Fibroblast of skin of right quadriceps (primary cell): ENCODE results near the gene PRTN3.

ENCODE experiments used
- DNase-seq: peaks from one replicate; pipeline ENCODE4 v3.0.0-alpha.2; 2013

PRTN3 gene

DNA sequence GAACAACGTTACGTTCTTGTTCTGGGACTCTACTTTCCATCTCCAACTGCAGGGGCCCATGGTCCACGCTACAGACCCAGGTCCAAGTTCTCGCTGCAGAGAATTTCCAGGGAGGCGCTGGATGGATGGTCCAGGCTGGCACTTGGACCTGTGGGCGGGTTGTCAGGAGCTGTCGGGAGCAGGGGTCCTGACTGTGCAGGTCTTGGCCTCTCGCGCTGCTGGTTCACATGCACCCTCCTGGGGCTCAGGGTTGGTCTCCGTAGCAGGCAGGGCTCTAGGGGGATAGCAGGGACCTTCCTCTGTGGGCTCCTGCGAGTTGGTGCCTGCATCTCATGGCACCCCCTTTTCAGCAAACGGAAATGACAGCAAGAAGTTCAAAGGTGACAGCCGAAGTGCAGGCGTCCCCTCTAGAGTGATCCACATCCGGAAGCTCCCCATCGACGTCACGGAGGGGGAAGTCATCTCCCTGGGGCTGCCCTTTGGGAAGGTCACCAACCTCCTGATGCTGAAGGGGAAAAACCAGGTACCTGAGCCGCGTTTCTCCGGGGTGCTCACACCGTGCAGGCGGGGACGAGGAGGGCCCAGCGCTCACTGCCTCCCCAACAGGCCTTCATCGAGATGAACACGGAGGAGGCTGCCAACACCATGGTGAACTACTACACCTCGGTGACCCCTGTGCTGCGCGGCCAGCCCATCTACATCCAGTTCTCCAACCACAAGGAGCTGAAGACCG lies 36.9 kb upstream of the PRTN3 start:
- no peak for DNase-seq

DNA sequence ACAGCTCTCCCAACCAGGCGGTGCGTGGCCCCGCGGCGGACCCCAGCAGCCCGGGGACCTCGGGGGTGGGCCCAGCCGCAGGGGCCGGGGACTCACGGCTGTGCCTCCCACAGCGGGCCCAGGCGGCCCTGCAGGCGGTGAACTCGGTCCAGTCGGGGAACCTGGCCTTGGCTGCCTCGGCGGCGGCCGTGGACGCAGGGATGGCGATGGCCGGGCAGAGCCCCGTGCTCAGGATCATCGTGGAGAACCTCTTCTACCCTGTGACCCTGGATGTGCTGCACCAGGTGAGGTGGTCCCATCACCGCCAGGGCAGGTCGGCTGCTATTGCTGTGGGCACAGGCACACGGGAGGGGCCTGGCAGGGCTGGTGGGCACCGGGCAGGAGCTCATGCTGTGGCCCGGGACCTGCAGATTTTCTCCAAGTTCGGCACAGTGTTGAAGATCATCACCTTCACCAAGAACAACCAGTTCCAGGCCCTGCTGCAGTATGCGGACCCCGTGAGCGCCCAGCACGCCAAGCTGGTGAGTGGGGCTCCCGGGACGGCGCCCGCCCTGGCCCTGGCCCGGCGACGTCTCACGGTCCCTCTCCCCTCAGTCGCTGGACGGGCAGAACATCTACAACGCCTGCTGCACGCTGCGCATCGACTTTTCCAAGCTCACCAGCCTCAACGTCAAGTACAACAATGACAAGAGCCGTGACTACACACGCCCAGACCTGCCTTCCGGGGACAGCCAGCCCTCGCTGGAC lies 36.2 kb upstream of the PRTN3 start:
- DNase-seq: no peak

DNA sequence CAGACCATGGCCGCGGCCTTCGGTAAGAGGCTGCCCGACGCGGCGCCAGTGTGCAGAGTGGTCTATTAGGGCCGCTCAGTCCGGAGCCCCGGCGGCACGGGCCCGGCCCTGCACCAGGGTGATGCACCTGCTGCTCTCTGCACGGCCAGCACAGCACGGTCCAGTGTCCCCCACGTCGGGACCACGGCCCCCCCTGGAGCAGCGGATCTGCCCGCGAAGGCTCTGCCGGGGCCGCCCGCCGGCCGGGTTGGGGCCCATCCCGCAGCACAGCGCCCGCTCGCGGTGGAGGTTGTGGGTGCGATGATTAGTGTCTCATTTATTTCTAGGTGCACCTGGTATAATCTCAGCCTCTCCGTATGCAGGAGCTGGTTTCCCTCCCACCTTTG lies 35.6 kb upstream of the PRTN3 start:
- no peak for DNase-seq

DNA sequence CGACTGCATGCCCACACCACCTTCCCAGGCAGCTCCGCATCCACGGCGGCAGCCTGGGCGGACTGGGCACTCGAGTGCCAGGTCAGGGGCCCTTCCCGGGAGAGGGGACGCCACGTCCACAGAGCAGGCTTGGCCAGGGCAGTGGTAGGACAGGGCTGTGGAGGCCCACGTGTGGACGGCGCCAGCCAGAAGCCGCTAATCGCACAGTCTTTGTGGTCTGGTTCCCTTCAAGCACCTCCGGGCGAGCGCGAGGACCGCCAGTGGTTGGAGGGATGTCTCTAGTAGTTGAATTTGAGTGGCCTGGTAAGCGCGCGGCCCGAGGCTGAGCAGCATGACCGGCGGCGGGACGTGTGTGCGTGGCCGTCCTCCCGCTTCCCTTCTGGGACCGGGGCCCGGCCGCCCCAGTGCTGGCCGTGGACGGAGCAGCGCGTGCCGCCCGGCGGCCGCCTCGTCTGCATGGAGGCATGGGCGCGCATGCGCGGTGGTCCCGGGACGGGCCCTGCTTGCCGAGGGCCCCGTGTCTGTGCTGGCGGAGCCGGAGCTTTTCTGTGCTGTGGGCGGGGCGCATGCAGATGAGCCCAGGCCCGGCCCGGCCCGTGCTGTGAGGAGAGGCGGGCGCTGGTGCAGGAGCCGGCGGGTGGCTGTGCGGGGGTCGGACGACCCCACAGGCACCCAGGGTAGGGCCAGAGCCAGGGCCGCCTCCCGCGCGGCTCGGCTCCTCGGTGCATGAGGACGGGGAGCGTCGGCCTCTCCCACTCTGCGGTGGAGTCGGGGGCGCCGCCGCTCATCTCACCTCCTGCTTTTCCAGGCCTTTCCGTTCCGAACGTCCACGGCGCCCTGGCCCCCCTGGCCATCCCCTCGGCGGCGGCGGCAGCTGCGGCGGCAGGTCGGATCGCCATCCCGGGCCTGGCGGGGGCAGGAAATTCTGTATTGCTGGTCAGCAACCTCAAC lies 34.9 kb upstream of the PRTN3 start:
- DNase-seq: no peak

DNA sequence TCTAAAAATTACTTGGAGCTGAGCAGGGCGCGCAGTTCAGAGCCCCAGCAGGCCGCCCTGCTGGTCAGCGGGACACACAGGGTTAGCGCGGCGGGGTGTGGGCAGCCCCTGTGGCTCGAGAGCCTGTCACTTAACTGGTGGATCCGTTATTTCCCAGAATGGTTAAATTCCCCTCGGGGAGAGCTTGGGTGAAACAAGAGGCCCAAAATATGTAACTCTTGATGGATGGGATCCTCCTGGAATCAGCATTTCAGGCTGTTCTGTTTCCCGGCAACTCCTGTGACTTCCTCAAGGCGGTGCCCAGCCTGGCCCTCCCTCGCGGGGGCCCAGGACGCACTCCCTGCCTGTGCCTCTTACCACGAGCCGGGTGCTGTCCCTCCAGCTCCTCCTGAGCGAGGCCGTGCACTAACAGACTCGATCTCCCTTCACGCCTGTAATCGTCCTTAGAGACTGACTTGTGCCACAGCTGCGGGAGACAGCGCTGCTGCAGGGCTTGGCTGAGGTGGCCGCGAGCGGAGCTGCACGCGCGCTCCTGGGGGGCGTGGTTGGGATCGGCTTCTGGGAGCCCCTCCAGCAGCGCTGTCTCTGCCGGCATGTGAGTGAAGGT lies 33.9 kb upstream of the PRTN3 start:
- DNase-seq: no peak

DNA sequence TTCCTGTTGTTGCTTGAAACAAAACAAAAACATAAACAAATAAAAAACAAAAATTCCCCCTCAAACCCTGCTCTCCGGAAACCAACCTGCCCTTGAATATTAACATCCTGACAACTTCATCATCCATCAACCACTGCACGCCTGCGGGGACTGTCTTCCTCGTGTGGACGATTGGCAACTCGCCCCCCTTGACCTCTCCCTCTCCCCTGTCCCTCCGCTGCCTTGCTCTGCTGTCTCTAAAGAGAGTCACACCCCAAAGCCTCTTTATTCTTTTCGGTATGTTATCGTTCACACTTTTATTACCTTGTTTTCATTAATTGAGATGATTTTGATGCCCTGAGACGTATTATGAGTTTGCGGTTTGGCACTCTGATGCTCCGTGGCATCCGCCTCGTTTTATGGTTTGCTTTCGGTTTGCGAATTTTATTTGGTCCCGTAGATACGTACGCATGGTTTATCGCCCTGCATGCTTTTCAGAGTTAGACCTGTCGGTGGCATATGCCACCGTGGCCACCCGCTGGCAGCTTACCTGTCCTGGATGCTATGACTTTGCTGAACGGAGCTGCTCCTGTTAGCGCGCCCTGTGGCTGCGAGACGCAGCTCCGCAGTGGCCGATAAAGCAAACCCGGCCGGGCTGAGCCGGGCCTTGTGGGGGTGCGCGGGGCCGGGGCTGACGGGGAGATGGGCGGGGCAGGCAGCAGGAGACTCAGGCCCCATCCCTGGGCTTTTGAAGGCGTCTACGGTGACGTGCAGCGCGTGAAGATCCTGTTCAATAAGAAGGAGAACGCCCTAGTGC lies 33.0 kb upstream of the PRTN3 start:
- DNase-seq: no peak

DNA sequence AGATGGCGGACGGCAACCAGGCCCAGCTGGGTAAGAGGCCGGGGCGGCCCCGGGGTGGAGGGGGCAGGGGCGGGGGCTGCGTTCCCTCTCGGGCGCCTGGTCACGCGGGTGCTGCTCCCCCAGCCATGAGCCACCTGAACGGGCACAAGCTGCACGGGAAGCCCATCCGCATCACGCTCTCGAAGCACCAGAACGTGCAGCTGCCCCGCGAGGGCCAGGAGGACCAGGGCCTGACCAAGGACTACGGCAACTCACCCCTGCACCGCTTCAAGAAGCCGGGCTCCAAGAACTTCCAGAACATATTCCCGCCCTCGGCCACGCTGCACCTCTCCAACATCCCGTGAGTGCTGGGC lies 32.4 kb upstream of the PRTN3 start:
- no peak for DNase-seq

DNA sequence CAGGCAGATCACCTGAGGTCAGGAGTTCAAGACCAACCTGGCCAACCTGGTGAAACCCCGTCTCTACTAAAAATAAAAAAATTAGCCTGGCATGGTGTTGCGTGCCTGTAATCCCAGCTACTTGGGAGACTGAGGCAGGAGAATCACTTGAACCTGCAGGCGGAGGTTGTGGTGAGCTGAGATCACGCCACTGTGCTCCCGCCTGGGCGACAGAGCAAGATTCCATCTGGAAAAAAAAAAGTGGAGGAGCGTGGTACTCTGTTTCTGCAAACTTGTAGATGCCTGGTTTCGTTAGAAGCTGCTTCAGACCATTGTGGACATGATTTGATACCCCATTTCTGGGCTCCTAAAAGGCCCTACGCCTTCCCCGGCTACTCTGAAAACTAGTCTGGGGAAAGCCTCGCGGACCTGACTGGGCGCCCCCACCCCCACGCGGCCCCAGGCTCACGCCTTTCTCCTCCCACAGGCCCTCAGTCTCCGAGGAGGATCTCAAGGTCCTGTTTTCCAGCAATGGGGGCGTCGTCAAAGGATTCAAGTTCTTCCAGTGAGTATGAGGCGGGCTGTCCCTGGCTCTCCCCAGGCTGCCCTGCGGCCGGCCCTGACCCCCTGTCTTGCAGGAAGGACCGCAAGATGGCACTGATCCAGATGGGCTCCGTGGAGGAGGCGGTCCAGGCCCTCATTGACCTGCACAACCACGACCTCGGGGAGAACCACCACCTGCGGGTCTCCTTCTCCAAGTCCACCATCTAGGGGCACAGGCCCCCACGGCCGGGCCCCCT lies 30.5 kb upstream of the PRTN3 start:
- DNase-seq: no peak

DNA sequence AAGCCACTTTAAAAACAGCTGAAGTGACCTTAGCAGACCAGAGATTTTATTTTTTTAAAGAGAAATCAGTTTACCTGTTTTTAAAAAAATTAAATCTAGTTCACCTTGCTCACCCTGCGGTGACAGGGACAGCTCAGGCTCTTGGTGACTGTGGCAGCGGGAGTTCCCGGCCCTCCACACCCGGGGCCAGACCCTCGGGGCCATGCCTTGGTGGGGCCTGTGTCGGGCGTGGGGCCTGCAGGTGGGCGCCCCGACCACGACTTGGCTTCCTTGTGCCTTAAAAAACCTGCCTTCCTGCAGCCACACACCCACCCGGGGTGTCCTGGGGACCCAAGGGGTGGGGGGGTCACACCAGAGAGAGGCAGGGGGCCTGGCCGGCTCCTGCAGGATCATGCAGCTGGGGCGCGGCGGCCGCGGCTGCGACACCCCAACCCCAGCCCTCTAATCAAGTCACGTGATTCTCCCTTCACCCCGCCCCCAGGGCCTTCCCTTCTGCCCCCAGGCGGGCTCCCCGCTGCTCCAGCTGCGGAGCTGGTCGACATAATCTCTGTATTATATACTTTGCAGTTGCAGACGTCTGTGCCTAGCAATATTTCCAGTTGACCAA lies 29.8 kb upstream of the PRTN3 start:
- DNase-seq: no peak

DNA sequence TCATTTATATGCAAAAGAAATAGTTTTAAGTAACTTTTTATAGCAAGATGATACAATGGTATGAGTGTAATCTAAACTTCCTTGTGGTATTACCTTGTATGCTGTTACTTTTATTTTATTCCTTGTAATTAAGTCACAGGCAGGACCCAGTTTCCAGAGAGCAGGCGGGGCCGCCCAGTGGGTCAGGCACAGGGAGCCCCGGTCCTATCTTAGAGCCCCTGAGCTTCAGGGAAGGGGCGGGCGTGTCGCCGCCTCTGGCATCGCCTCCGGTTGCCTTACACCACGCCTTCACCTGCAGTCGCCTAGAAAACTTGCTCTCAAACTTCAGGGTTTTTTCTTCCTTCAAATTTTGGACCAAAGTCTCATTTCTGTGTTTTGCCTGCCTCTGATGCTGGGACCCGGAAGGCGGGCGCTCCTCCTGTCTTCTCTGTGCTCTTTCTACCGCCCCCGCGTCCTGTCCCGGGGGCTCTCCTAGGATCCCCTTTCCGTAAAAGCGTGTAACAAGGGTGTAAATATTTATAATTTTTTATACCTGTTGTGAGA lies 29.2 kb upstream of the PRTN3 start:
- no peak for DNase-seq

DNA sequence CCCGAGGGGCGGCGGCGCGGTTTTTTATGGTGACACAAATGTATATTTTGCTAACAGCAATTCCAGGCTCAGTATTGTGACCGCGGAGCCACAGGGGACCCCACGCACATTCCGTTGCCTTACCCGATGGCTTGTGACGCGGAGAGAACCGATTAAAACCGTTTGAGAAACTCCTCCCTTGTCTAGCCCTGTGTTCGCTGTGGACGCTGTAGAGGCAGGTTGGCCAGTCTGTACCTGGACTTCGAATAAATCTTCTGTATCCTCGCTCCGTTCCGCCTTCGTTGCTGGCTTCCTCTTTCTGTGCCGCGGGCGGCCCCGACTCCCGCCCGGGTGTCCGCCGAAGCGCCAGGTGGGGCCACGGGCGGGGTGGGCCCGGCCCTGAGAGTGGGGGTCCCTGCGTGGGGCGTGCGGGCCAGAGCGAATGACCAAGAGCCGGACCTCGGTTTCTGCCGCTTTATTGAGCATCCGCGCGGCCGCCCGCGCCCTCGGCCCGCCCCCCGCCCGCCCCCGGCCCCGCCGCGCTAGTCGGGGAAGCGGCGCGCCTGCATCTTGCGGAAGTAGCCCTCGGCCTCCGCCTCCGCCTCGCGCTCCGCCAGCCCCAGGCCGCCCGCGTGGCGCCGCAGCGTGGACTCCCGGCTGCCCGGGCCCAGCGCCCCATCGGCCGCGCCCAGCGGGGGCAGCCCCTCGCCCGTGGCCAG lies 28.6 kb upstream of the PRTN3 start:
- no peak for DNase-seq

DNA sequence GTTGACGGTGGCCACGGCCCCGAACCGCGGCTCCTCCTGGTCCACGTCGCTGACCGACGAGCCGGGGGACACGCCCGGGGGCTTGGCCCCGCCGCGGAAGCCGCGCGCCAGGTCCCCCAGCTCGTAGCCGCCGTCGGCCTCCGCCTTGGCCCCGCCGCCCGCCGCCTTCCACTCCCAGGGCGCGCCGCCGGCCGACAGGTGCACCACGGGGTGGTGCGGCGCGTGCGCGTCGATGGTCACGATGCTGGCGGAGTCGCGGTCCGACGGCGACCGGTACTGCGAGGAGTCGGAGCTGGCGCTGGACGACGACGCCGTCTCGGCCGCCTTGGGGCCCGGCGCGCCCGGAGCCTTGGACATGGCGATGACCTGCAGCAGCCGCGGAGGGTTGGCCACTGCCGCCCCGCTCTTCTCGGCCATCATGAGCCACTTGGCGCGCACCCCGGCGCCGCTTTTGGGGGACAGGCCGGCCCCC lies 28.0 kb upstream of the PRTN3 start:
- no peak for DNase-seq

DNA sequence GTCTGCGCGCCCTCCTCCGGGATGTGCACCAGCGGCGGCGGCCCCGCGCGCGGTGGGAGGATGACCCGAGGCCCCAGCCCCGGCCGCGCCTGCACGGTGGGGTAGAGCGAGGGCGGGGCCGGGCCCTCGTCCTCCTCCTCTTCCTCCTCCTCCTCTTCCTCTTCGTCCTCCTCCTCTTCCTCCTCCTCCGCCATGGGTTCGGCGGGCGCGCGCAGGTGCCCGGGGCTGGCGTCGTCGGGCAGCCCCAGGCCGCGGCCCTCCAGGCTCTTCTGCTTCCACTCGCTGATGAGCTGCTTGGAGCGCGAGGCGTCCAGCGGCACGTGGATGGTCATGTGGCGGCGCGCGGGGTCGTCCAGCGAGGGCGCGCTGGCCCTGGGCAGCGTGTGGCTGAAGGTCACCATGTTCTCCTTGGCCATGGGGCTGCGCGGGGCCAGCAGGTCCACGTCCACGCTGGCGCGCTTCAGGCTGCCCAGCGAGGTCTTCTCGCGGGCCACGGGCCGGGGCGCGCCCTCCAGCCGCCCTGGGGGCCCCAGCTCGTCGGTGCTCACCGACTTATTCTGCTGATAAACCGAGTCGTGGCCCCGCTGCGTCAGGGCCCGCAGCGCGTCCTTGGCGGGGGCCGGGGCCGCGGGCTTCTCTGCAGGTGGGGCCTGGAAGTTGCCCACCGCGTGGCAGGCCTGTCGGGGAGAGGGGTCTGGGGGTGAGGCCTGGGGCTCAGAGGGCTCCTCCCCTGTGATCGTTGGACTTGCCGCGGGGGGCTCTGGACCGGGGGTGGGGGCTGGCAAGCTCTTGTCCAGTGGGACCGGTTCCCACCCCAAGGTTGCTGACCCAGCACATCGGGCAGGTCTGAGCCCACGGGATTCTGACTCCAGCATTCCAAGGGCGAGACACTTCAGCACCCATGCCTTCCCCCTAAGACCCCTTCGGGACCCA lies 27.3 kb upstream of the PRTN3 start:
- no peak for DNase-seq

DNA sequence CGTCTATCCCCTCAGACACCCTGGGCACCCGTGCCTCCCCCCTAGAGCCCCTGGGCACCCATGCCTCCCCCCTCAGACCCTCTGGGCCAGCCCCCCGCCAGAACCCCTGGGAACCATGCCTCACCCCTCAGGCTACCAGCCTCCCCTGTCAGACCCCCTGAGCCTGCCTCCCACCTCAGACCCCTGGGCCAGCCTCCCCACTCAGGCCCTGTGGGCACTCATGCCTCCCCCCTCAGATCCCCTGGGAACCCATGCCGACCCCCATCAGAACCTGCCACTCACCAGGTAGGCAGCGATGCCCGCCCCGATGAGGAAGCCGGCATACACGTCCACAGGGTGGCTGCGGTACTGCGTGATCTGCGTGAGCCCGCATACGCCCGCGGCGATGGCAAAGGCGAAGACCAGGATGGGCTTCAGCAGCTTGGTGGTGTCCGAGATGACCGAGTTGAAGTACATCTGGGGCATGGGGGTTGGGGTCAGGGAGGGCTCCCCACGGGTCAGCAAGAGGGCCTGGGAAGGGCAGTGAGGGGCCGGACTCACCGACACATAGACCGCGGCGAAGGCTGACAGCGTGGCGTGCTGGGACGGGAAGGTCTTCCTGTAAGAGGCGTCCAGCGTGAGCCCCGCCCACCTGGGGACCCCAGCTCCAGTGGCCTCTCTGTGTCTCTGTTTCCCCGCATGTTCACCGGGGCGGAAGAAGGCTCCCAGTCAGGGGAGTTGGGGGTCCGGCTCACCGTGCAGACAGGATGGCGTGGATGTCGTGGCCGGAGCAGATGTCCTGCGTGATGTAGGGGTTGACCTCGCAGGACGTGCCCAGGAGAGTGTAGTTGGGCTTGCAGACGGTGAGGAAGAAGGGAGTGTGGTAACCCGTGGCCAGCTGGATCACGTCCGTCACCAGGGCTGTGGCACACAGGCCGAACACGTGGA lies 26.4 kb upstream of the PRTN3 start:
- DNase-seq: no peak

DNA sequence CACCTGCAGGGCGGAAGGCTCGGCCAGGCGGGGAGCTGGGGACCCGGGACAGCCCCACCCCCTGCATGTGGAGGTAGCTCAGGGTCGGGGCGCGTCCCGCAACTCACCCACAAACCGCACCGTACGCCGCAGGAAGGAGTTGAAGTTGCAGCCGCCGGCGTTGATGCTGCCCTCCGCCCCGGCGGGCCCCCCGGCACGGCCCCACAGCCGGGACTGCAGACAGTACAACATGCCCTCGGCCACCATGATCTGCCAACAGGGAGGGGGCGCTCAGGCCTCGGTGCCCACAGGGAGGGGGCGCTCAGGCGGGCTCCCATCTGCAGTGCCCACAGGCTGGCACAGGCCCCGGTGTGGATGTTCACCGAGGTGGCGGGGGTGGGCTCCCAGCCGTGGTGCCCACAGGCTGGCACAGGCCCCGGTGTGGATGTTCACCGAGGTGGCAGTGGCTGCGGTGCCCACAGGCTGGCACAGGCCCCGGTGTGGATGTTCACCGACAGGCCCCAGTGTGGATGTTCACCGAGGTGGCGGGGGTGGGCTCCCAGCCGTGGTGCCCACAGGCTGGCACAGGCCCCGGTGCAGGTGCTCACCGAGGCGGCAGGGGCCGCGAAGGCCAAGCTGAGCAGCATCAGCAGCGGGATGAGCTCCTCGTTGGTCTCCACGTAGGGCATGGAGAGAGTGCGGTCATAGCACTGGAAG lies 25.6 kb upstream of the PRTN3 start:
- no peak for DNase-seq

DNA sequence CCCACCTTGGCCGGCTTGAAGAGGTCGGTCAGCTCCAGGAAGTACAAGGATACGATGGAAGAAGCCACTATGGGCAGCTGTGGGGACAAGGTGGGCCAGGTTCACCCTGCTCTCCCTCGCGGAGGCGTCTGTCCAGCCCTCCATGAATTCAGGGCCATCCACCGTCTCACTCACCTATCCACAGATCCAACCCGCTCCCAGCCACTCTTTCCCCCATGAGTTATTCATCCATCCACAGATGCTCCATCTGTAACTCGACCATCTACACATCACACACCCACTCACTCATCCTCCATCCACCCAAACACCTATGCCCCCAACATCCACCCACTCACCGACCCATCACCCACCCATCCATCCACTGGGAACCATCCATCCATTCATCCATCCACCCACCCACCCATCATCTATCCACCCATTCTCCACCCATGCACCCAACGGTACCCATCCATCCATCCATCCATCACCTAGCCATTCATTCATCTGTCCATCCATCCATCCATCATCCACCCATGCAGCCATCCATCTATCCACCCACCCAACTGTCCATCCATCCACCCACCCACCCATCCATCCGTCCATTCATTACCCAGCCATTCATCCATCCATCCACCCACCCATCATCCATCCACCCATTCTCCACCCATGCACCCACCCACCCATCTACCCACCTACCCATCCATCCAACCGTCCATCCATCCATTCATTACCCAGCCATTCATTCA lies 24.9 kb upstream of the PRTN3 start:
- DNase-seq: no peak
